ENCODE measurements around the gene TMEM131L.

DNA sequence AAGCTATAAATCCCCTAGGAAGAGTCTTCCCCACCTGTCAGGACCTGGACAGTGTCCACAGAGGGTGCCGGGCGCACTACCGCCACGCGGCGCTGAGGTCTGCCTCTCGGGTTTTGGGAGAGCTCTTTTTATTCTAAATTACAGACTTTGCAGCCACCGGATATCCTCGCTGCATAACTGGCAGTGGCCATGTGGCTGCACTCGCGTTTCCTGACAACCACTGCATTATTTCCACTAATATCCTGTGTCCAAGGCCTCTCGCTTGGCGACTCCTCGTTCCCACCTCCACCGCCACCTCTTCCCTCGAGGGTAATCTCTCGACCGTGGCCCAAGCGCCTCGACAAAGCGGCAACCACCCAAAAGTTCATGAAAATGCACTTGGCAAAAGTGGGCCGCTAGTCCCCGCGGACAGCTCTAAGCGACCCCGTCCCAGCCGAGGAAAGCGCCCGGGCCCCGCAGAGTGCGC, 512 bp upstream of the TMEM131L start:
- TF ChIP-seq, protein P1, sequence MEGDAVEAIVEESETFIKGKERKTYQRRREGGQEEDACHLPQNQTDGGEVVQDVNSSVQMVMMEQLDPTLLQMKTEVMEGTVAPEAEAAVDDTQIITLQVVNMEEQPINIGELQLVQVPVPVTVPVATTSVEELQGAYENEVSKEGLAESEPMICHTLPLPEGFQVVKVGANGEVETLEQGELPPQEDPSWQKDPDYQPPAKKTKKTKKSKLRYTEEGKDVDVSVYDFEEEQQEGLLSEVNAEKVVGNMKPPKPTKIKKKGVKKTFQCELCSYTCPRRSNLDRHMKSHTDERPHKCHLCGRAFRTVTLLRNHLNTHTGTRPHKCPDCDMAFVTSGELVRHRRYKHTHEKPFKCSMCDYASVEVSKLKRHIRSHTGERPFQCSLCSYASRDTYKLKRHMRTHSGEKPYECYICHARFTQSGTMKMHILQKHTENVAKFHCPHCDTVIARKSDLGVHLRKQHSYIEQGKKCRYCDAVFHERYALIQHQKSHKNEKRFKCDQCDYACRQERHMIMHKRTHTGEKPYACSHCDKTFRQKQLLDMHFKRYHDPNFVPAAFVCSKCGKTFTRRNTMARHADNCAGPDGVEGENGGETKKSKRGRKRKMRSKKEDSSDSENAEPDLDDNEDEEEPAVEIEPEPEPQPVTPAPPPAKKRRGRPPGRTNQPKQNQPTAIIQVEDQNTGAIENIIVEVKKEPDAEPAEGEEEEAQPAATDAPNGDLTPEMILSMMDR (IDR thresholded peaks at IDR 0.05; ENCODE audit: low read length) = no peak
- TF ChIP-seq EZH2 (optimal IDR thresholded peaks at IDR 0.05; ENCODE audit: low read depth, low read length) (no peak), EZH2phosphoT487 (IDR thresholded peaks at IDR 0.05; ENCODE audit: low read length) (no peak)
